SK-N-SH (cell line): Measurements from ENCODE around the gene ZCCHC14. TPM values are rescaled to one million over a fixed set of nuclear protein-coding genes. Genes with fewer than 3 reads are reported as not detected.

Experiments used
- CTCF ChIA-PET: fragments of 300-600, 350-600 bp; formaldehyde crosslinking; extraction: SDS; loops from one replicate; lab custom pipeline; 2021; lab: Yijun Ruan, JAX
- POLR2A ChIA-PET: fragments of 350-600 bp; sonication (Branson Sonifier 250); formaldehyde crosslinking; extraction: SDS; loops from one replicate; lab custom pipeline; 2020; ENCODE audit warnings: antibody characterized with exemption, inconsistent platforms; lab: Yijun Ruan, JAX
- DNase-seq: peaks from one replicate; pipeline ENCODE4 v3.0.0; 2012
- H2AFZ ChIP-seq: fragments of 200-600 bp; sonication (generic); 2 replicates; pipeline ENCODE4 v1.8.1; 2016; ENCODE audit warnings: antibody characterized with exemption, mild to moderate bottlenecking, low read depth
- H3F3A ChIP-seq: fragments of 200-600 bp; sonication (generic); replicated peaks from 2 replicates; pipeline ENCODE3; 2016; ENCODE audit warnings: antibody characterized with exemption, mild to moderate bottlenecking; ENCODE audit not compliant: insufficient read depth
- H3K27ac ChIP-seq, 2 experiments: fragments of 200-500 bp in 1 of 2; fragments of 200-600 bp in 1 of 2; sonication (Bioruptor generic) in 1 of 2; sonication (generic), shearing (Covaris generic) in 1 of 2; 2 replicates each; pipeline versions ENCODE4 v1.5.1 to v1.6.1; 2014 to 2016; ENCODE audit warnings: low read depth in 2 of 2, inconsistent platforms in 1 of 2, low read length in 1 of 2, mild to moderate bottlenecking in 1 of 2, mixed read lengths in 1 of 2
- H3K27me3 ChIP-seq: fragments of 200-600 bp; sonication (generic), shearing (Covaris generic); 2 replicates; pipeline ENCODE4 v1.6.1; 2016; ENCODE audit warnings: mixed run types; ENCODE audit not compliant: insufficient read depth
- H3K36me3 ChIP-seq, 2 experiments: fragments of 200-500 bp in 1 of 2; fragments of 200-600 bp in 1 of 2; sonication (Bioruptor generic) in 1 of 2; sonication (generic) in 1 of 2; replicated peaks in 1 of 2; 2 replicates each; pipeline versions ENCODE3 to v1.5.1; 2014 to 2016; ENCODE audit warnings: low read length in 1 of 2, mild to moderate bottlenecking in 1 of 2; ENCODE audit not compliant: insufficient read depth in 2 of 2, control insufficient read depth in 1 of 2
- H3K4me1 ChIP-seq, 2 experiments: fragments of 200-500 bp in 1 of 2; fragments of 200-600 bp in 1 of 2; sonication (Bioruptor generic) in 1 of 2; sonication (generic), shearing (Covaris generic) in 1 of 2; 2 replicates each; pipeline versions ENCODE4 v1.5.1 to v1.6.1; 2014 to 2016; ENCODE audit warnings: low read depth in 1 of 2, low read length in 1 of 2, mixed run types in 1 of 2; ENCODE audit not compliant: insufficient read depth in 2 of 2, control insufficient read depth in 1 of 2
- H3K4me2 ChIP-seq: fragments of 200-600 bp; sonication (generic), shearing (Covaris generic); 2 replicates; pipeline ENCODE4 v1.6.1; 2017; ENCODE audit warnings: mixed run types
- H3K4me3 ChIP-seq, 2 experiments: fragments of 200-500 bp in 1 of 2; fragments of 200-600 bp in 1 of 2; sonication (Bioruptor generic) in 1 of 2; sonication (generic), shearing (Covaris generic) in 1 of 2; 2 replicates each; pipeline versions ENCODE4 v1.5.1 to v1.8.1; 2014 to 2016; ENCODE audit warnings: low read depth in 2 of 2, inconsistent platforms in 1 of 2, low read length in 1 of 2, mild to moderate bottlenecking in 1 of 2, mixed read lengths in 1 of 2, moderate library complexity in 1 of 2
- H3K79me2 ChIP-seq: fragments of 200-600 bp; sonication (generic); 2 replicates; pipeline ENCODE4 v1.8.1; 2017; ENCODE audit warnings: mild to moderate bottlenecking; ENCODE audit not compliant: insufficient read depth
- H3K9ac ChIP-seq: fragments of 200-600 bp; sonication (generic); 2 replicates; pipeline ENCODE4 v1.6.1; 2017; ENCODE audit warnings: mixed run types
- H3K9me2 ChIP-seq: fragments of 200-600 bp; sonication (generic); 2 replicates; pipeline ENCODE4 v1.6.1; 2017; ENCODE audit warnings: mixed run types
- H3K9me3 ChIP-seq: fragments of 200-600 bp; sonication (generic); 2 replicates; pipeline ENCODE4 v1.6.1; 2017; ENCODE audit warnings: mixed run types, mild to moderate bottlenecking, moderate library complexity
- H4K20me1 ChIP-seq: fragments of 200-600 bp; sonication (generic); 2 replicates; pipeline ENCODE4 v1.6.1; 2017; ENCODE audit warnings: mild to moderate bottlenecking, mixed run types; ENCODE audit not compliant: insufficient read depth
- CTCF ChIP-seq: fragments of 200-600 bp; sonication (generic); IDR thresholded peaks from 2 replicates; pipeline ENCODE4 v1.6.1; 2017; ENCODE audit warnings: antibody characterized with exemption, mild to moderate bottlenecking, moderate library complexity
- ELF1 ChIP-seq: IDR thresholded peaks from 2 replicates; pipeline ENCODE4 v1.4.0; 2012
- EP300 ChIP-seq, 2 experiments: IDR thresholded peaks; 2 replicates each; pipeline versions ENCODE4 v1.4.0 to v1.6.1; 2012; ENCODE audit warnings: borderline replicate concordance in 1 of 2, low read depth in 1 of 2, low read length in 1 of 2
- FOXJ3 ChIP-seq: sonication (generic); formaldehyde crosslinking; IDR thresholded peaks from 2 replicates; pipeline ENCODE4 v1.5.1; 2020; ENCODE audit warnings: mild to moderate bottlenecking, missing genetic modification reagents
- FOXM1 ChIP-seq: IDR thresholded peaks from 2 replicates; pipeline ENCODE4 v1.4.0; 2012; ENCODE audit warnings: low read depth, mild to moderate bottlenecking
- IRF3 ChIP-seq: fragments of 150-350 bp; IDR thresholded peaks from 2 replicates; pipeline ENCODE4 v1.6.1; 2016; ENCODE audit warnings: mild to moderate bottlenecking, low read depth, low read length
- JUND ChIP-seq: IDR thresholded peaks from 2 replicates; pipeline ENCODE4 v1.4.0; 2012
- MEF2A ChIP-seq: IDR thresholded peaks from 2 replicates; pipeline ENCODE4 v1.4.0; 2012; ENCODE audit warnings: low read depth, borderline replicate concordance
- MXI1 ChIP-seq: IDR thresholded peaks from 2 replicates; pipeline ENCODE4 v1.6.1; 2012; ENCODE audit warnings: mild to moderate bottlenecking, low read depth, low read length, improper control_type of control experiment
- RXRA ChIP-seq: IDR thresholded peaks from 2 replicates; pipeline ENCODE4 v1.4.0; 2012; ENCODE audit warnings: low read depth, mild to moderate bottlenecking, borderline replicate concordance
- TEAD4 ChIP-seq: IDR thresholded peaks from 2 replicates; pipeline ENCODE4 v1.4.0; 2012; ENCODE audit warnings: mild to moderate bottlenecking, borderline replicate concordance; ENCODE audit not compliant: insufficient read depth
- USF1 ChIP-seq: IDR thresholded peaks from 2 replicates; pipeline ENCODE4 v1.4.0; 2012; ENCODE audit warnings: low read depth, borderline replicate concordance
- ZBTB33 ChIP-seq: IDR thresholded peaks from 2 replicates; pipeline ENCODE4 v1.4.0; 2012; ENCODE audit warnings: low read depth, borderline replicate concordance
- WGBS: methylation state at CpG from one replicate; pipeline ENCODE4 v1.1.6; 2017; ENCODE audit warnings: low lambda C conversion rate; 5-methylcytosine and 5-hydroxymethylcytosine counted together
- polyA plus RNA-seq, 3 experiments: library from polyadenylated mRNA; depleted of rRNA; stranded (reverse); fragments of >200 nt; gene quantifications; 2 replicates each; pipeline ENCODE4 v1.2.3, GENCODE V29; 2012

ZCCHC14 gene
- polyA plus RNA-seq, 1 of the 3 experiments (the other 2 are of a cell fraction), result 5.7 TPM

GRCh38 chr16:87442581-87442966 is 50.2 kb downstream of the ZCCHC14 start:
- CTCF ChIA-PET, result interaction anchor here (1.0 to 3.8 kb wide), 3 partner anchors 16 to 25 kb away, joined by 3 to 13 read pairs (median 4); no protein-coding TSS in a partner anchor

GRCh38 chr16:87441886-87442580 is 50.8 kb downstream of the ZCCHC14 start:
- H3K4me2 ChIP-seq, result no peak overlapping the region
- WGBS, result 91% methylated on average over 12 of the region's 12 CpGs
- H3K36me3 ChIP-seq, result peaks cover 5 to 24% of the 10 kb centered on the region in 2 experiments
- H3K9me2 ChIP-seq, result no peaks in the 10 kb centered on the region
- no peak overlapping the region for H3K4me3 ChIP-seq
- H3K27me3 ChIP-seq, result no peaks in the 10 kb centered on the region
- H3F3A ChIP-seq, result peaks cover 7% of the 10 kb centered on the region
- no peak for DNase-seq
- ChIA-PET CTCF (interaction anchor here (1.0 to 3.8 kb wide), 4 partner anchors 11 to 25 kb away, joined by 3 to 13 read pairs (median 4); no protein-coding TSS in a partner anchor), POLR2A (no interaction called here)
- H3K9me3 ChIP-seq, result no peaks in the 10 kb centered on the region
- no peak overlapping the region for H3K9ac ChIP-seq
- TF ChIP-seq JUND (no peak), ELF1 (no peak), ZBTB33 (no peak), FOXM1 (no peak), MEF2A (no peak), EP300 (IDR thresholded peaks at IDR 0.05; ENCODE audit: borderline replicate concordance in 1 of 2, low read depth in 1 of 2, low read length in 1 of 2) (no peak), CTCF (no peak), USF1 (no peak), RXRA (no peak)
- peaks cover 5% of the 10 kb centered on the region in 2 experiments; a peak in 2 of 4 replicates for H3K4me1 ChIP-seq
- no peak overlapping the region for H2AFZ ChIP-seq
- peaks cover 3% of the 10 kb centered on the region for H4K20me1 ChIP-seq
- peak overlapping the region in 1 of 2 experiments; percentile 18; a peak in 1 of 4 replicates for H3K27ac ChIP-seq
- H3K79me2 ChIP-seq, result peaks cover 70% of the 10 kb centered on the region

More at GRCh38 chr16:87442581-87442966, 50.2 kb downstream of the ZCCHC14 start:
- DNase-seq, result no peak
- 95% methylated on average over 4 of the region's 4 CpGs for WGBS
- peaks cover 3% of the 10 kb centered on the region for H4K20me1 ChIP-seq
- no peak overlapping the region for H3K9ac ChIP-seq
- no peaks in the 10 kb centered on the region for H3K9me2 ChIP-seq
- no peak for TF ChIP-seq RXRA
- no peak for TF ChIP-seq FOXJ3 (CRISPR knock-in tag)
- no peak for TF ChIP-seq MXI1
- no peak for TF ChIP-seq IRF3
- no peak for TF ChIP-seq TEAD4
- H2AFZ ChIP-seq, result no peak overlapping the region
- POLR2A ChIA-PET, result no interaction called here
- peaks cover 7% of the 10 kb centered on the region for H3F3A ChIP-seq
- peaks cover 10 to 28% of the 10 kb centered on the region in 2 experiments for H3K36me3 ChIP-seq
- H3K4me3 ChIP-seq, result no peak overlapping the region
- no peaks in the 10 kb centered on the region for H3K27me3 ChIP-seq
- no peak overlapping the region for H3K4me2 ChIP-seq
- H3K79me2 ChIP-seq, result peaks cover 66% of the 10 kb centered on the region
- peak overlapping the region in 1 of 2 experiments; percentile 18; a peak in 2 of 4 replicates for H3K27ac ChIP-seq
- H3K9me3 ChIP-seq, result no peaks in the 10 kb centered on the region
- H3K4me1 ChIP-seq, result peaks cover 5% of the 10 kb centered on the region in 2 experiments; a peak in 2 of 4 replicates
